Endothelial cell of umbilical vein (primary cell): ENCODE measurements around the gene CELF5. TPM values are rescaled to one million over a fixed set of nuclear protein-coding genes. Genes with fewer than 3 reads are reported as not detected.

Source experiments
- BruUV-seq: library from RNA; stranded (reverse); fragments of 400-500 nt; replicated peaks from 2 replicates; lab custom pipeline; 2021; lab: Mats Ljungman, UMichigan
- CTCF ChIA-PET: fragments of 300-600, 350-600 bp; sonication (Branson Sonifier 250); formaldehyde crosslinking; loops from one replicate; lab custom pipeline; 2021; ENCODE audit warnings: antibody characterized with exemption, inconsistent platforms; lab: Charles Lee
- POLR2A ChIA-PET: fragments of 300-600, 350-600 bp; sonication (Branson Sonifier 250); formaldehyde crosslinking; loops from one replicate; lab custom pipeline; 2021; ENCODE audit warnings: antibody characterized with exemption, inconsistent platforms; lab: Charles Lee
- DNase-seq: peaks from one replicate; pipeline ENCODE4 v3.0.0-alpha.2; 2011; ENCODE audit warnings: low read depth, low spot score
- FAIRE-seq: peaks from 2 replicates; lab custom pipeline; 2011; peaks lifted over from hg19 to GRCh38; lab: Jason Lieb, UNC
- H2AFZ ChIP-seq: 2 replicates; pipeline ENCODE4 v1.6.0; 2012; ENCODE audit warnings: low read depth, low read length, control low read depth, inconsistent platforms
- H3K27ac ChIP-seq: 2 replicates; pipeline ENCODE4 v1.5.1; 2011; ENCODE audit warnings: low read depth, mild to moderate bottlenecking, control low read depth, low read length, moderate library complexity; ENCODE audit not compliant: insufficient read depth
- H3K27me3 ChIP-seq, 2 experiments: 2 replicates each; pipeline versions ENCODE4 v1.6.0 to v1.6.1; 2011; ENCODE audit warnings: low read length in 2 of 2, mixed read lengths in 1 of 2; ENCODE audit not compliant: control insufficient read depth in 2 of 2, insufficient read depth in 2 of 2
- H3K36me3 ChIP-seq, 2 experiments: 2 replicates in 1 of 2; 3 replicates in 1 of 2; pipeline ENCODE4 v1.5.1; 2011; ENCODE audit warnings: low read length in 2 of 2, mild to moderate bottlenecking in 1 of 2, moderate library complexity in 1 of 2; ENCODE audit not compliant: control insufficient read depth in 2 of 2, insufficient read depth in 2 of 2; ENCODE audit errors: extremely low read depth in 1 of 2
- H3K4me1 ChIP-seq: 3 replicates; pipeline ENCODE4 v1.5.1; 2011; ENCODE audit warnings: mild to moderate bottlenecking, low read length; ENCODE audit not compliant: control insufficient read depth, insufficient read depth; ENCODE audit errors: extremely low read depth
- H3K4me2 ChIP-seq: 2 replicates; pipeline ENCODE4 v1.6.1; 2011; ENCODE audit warnings: low read length, control low read depth, mixed read lengths; ENCODE audit not compliant: insufficient read depth
- H3K4me3 ChIP-seq, 3 experiments: fragments of 200-600 bp in 1 of 3; sonication (generic), shearing (Covaris generic) in 1 of 3; replicated peaks in 1 of 3; 2 replicates each; pipeline ENCODE4 v1.5.1; 2011 to 2016; ENCODE audit warnings: control low read depth in 3 of 3, low read length in 3 of 3, mild to moderate bottlenecking in 2 of 3, inconsistent platforms in 1 of 3, low read depth in 1 of 3, moderate library complexity in 1 of 3; ENCODE audit not compliant: insufficient read depth in 1 of 3
- H3K79me2 ChIP-seq: 2 replicates; pipeline ENCODE4 v1.6.0; 2012; ENCODE audit warnings: low read length, inconsistent platforms; ENCODE audit not compliant: control insufficient read depth, insufficient read depth
- H3K9ac ChIP-seq: replicated peaks from 2 replicates; pipeline ENCODE3; 2011; ENCODE audit warnings: low read length, control low read depth; ENCODE audit not compliant: insufficient read depth; ENCODE audit errors: extremely low read depth
- H3K9me1 ChIP-seq: replicated peaks from 3 replicates; pipeline ENCODE4 v1.6.0; 2011; ENCODE audit warnings: mild to moderate bottlenecking, low read length; ENCODE audit not compliant: control insufficient read depth, insufficient read depth; ENCODE audit errors: extremely low read depth
- H3K9me3 ChIP-seq: replicated peaks from 2 replicates; pipeline ENCODE4 v1.5.1; 2012; ENCODE audit warnings: low read length, inconsistent platforms; ENCODE audit not compliant: control insufficient read depth, insufficient read depth
- H4K20me1 ChIP-seq: replicated peaks from 2 replicates; pipeline ENCODE3; 2011; ENCODE audit warnings: mild to moderate bottlenecking, low read length; ENCODE audit not compliant: control insufficient read depth, insufficient read depth; ENCODE audit errors: extremely low read depth
- EZH2 ChIP-seq: IDR thresholded peaks from 2 replicates; pipeline ENCODE4 v1.6.1; 2012; ENCODE audit warnings: borderline replicate concordance, low read depth, mild to moderate bottlenecking, moderate library complexity, low read length, inconsistent platforms; ENCODE audit not compliant: severe bottlenecking
- FOS ChIP-seq: IDR thresholded peaks from 2 replicates; pipeline ENCODE4 v1.6.1; 2011; ENCODE audit warnings: mild to moderate bottlenecking, low read length, moderate library complexity, borderline replicate concordance; ENCODE audit not compliant: insufficient read depth
- GATA2 ChIP-seq: IDR thresholded peaks from 2 replicates; pipeline ENCODE4 v1.7.0; 2011; ENCODE audit warnings: low read depth, mild to moderate bottlenecking, moderate library complexity, mixed read lengths, low read length; ENCODE audit not compliant: insufficient read length, insufficient read depth
- MAX ChIP-seq: IDR thresholded peaks from 2 replicates; pipeline ENCODE4 v1.6.1; 2011; ENCODE audit not compliant: insufficient read depth, insufficient read length
- POLR2A ChIP-seq: IDR thresholded peaks from 2 replicates; pipeline ENCODE4 v1.6.1; 2012; ENCODE audit warnings: low read depth, mild to moderate bottlenecking, control low read depth, low read length
- POLR2AphosphoS5 ChIP-seq: IDR thresholded peaks from 2 replicates; pipeline ENCODE4 v1.6.1; 2012; ENCODE audit warnings: low read depth, mild to moderate bottlenecking, control low read depth, low read length, moderate library complexity; ENCODE audit not compliant: insufficient read depth
- dilution Hi-C: fragments of 300-500 bp; cut with MboI; formaldehyde crosslinking; loops from one replicate; pipeline ENCODE4 v1.15.0; 2019; ENCODE audit warnings: low sequenced_read_pairs; ENCODE audit not compliant: extremely low pct_ligation_motif_present
- intact Hi-C: fragments of 100-400 bp; cut with micrococcal nuclease; formaldehyde crosslinking; loops from one replicate; pipeline ENCODE4 v1.10.0; 2022
- polyA plus RNA-seq, 4 experiments: library from polyadenylated mRNA; depleted of rRNA in 3 of 4; stranded (reverse) in 3 of 4; unstranded in 1 of 4; fragments of >200 nt; gene quantifications; 2 replicates each; pipeline versions ENCODE4 v1.2.1 to v1.2.3, GENCODE V29; 2011 to 2012; ENCODE audit warnings: missing spikeins in 1 of 4
- total RNA-seq: library from RNA; stranded (reverse); gene quantifications from 2 replicates; pipeline ENCODE4 v1.2.3, GENCODE V29; 2021
- TF ChIP-seq, protein P1 (sequence below), 2 donors: IDR thresholded peaks; 1 replicate in 1 of 2; 2 replicates in 1 of 2; pipeline ENCODE4 v1.5.1; 2011; ENCODE audit warnings: low read length in 2 of 2, mild to moderate bottlenecking in 2 of 2, moderate library complexity in 2 of 2, control low read depth in 1 of 2, inconsistent platforms in 1 of 2, low read depth in 1 of 2; ENCODE audit not compliant: insufficient read depth in 1 of 2; ENCODE audit errors: extremely low read depth in 1 of 2

Gene CELF5
- total and polyA plus RNA-seq, 2 donors (not counting 3 experiments of a cell fraction or from before 2014, with no cell fraction given) = not detected

DNA sequence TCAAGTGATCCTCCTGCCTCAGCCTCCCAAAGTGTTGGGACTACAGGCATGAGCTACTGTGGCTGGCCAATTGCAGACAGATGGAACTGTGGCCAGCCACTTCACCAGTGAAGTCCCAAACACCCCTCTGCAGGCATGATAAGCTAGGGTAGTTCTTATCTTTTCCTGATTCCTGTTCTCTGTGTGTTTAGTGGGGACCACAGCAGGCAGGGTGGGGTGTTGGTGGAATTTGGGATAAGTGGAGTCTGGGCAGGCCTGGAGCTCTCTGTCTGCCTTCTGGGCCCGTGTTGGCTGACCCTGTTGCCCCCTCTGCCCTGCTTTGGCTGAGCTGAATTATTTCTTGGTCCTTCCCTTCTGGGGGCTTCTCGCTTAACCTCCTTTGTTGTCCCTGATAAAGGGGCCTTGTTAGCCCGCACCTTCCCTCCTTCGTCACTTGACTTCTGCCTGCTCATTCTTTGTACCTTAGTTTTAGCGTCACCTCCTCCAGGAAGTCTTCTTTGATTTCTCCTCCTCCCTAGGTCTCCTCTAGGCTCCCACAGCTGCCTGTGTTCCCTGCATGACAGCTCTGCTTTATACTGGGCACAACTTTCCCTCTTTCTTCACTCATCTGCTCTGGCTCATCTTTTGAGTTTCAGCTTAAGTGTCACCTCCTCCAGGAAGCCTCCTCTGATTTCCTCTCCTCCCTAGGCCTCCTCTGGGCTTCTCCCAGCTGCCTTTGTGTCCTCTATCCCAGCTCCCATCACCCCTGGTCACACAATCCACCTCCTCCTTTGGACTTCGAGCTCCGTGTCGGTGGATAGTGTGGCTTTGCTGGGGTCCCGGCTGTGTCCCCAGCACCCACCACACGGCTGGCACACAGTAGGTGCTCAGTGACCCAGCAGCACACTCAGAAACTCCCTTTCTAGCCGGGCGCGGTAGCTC lies 40.5 kb upstream of the CELF5 start:
- peaks cover 12% of the 10 kb centered on the region for H3K4me1 ChIP-seq
- POLR2A ChIA-PET = no interaction called here
- H3K36me3 ChIP-seq = no peaks in the 10 kb centered on the region
- no peaks in the 10 kb centered on the region for H3K9me3 ChIP-seq
- CTCF ChIA-PET = interaction anchor here (0.8 to 2.0 kb wide), 2 partner anchors 55 to 80 kb away, joined by 3 to 12 read pairs; no protein-coding TSS in a partner anchor
- H3K4me2 ChIP-seq = no peak overlapping the region
- H4K20me1 ChIP-seq = no peaks in the 10 kb centered on the region
- no peak overlapping the region for H2AFZ ChIP-seq
- no peak overlapping the region for H3K9ac ChIP-seq
- peaks cover 31% of the 10 kb centered on the region for H3K79me2 ChIP-seq
- H3K27ac ChIP-seq = no peak overlapping the region
- no peak overlapping the region for H3K4me3 ChIP-seq
- no TSS peak for BruUV-seq
- intact Hi-C loops = no loop called here
- DNase-seq = no peak
- TF ChIP-seq POLR2A = no peak
- no peak for TF ChIP-seq POLR2AphosphoS5
- no peak for TF ChIP-seq GATA2
- no peak for TF ChIP-seq FOS
- TF ChIP-seq, protein P1, sequence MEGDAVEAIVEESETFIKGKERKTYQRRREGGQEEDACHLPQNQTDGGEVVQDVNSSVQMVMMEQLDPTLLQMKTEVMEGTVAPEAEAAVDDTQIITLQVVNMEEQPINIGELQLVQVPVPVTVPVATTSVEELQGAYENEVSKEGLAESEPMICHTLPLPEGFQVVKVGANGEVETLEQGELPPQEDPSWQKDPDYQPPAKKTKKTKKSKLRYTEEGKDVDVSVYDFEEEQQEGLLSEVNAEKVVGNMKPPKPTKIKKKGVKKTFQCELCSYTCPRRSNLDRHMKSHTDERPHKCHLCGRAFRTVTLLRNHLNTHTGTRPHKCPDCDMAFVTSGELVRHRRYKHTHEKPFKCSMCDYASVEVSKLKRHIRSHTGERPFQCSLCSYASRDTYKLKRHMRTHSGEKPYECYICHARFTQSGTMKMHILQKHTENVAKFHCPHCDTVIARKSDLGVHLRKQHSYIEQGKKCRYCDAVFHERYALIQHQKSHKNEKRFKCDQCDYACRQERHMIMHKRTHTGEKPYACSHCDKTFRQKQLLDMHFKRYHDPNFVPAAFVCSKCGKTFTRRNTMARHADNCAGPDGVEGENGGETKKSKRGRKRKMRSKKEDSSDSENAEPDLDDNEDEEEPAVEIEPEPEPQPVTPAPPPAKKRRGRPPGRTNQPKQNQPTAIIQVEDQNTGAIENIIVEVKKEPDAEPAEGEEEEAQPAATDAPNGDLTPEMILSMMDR (IDR thresholded peaks at IDR 0.05; ENCODE audit: extremely low read depth in 1 of 2, insufficient read depth in 1 of 2, low read depth in 1 of 2, low read length in 2 of 2) = no peak
- TF ChIP-seq EZH2 = no peak
- TF ChIP-seq MAX = no peak
- dilution Hi-C loops = no loop called here
- no peak for FAIRE-seq
- H3K27me3 ChIP-seq = no peaks in the 10 kb centered on the region
- H3K9me1 ChIP-seq = no peaks in the 10 kb centered on the region
